GM19397 (cell line): ENCODE measurements around the gene ACO2.
"Not testable (repeated sequence)": the region's sequence is repeated elsewhere in the genome, so short reads cannot be mapped to it uniquely, and the experiment has no call there.

Source experiments
- ATAC-seq: cut with Tn5 transposase; IDR thresholded peaks from one replicate; pipeline ENCODE4 v1.9.1; 2021; ENCODE audit warnings: mild to moderate bottlenecking, moderate library complexity; ENCODE audit not compliant: unreplicated experiment

The ACO2 gene

DNA sequence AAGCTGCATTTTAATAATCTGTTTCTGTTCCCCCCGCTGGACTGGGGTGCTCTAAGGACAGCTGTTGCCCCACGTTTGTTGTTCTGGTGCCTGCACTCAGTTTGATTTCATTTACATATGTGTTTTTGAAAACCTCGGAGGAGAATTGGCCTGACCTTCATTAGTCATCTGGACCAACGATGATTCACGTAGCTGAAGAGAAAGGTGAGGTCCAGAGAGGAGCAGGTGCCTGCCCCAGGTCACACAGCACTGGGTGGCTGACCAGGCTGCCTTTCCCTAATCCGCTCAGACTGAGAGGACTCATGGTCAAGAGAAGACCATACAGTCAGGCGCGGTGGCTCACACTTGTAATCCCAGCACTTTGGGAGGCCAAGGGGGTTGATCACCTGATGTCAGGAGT is 95.6 kb downstream of the ACO2 start:
- no peak for ATAC-seq

- ATAC-seq, result no peak
These were observed 96.6 kb downstream of the ACO2 start for GRCh38 chr22:41565403-41566054.

- no peak for ATAC-seq
These were observed 98.5 kb downstream of the ACO2 start for GRCh38 chr22:41567512-41567768.

GRCh38 chr22:41568811-41569210 is 99.9 kb downstream of the ACO2 start:
- no peak for ATAC-seq

- no peak for ATAC-seq
These were observed 101.3 kb downstream of the ACO2 start for GRCh38 chr22:41570221-41570620.

DNA sequence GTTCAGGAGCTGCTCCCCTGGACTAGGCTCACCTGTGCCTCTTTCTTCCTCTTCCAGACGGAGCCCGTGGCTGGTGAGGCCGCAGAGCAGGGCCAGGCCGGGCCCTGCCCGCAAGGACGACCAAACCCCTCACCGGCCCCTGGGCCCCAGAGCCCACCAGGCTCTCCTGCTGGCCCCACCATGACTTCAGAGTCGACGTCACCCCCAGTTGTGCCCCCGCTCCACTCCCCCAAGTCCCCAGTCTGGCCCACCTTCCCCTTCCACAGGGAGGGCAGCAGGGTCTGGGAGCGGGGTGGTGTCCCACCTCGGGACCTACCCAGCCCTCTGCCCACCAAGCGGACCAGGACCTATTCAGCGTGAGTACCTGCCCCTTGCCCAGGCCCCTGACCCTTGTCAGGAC is 102.9 kb downstream of the ACO2 start:
- ATAC-seq, result no peak

GRCh38 chr22:41572305-41572704 is 103.4 kb downstream of the ACO2 start:
- not testable (repeated sequence) for ATAC-seq

GRCh38 chr22:41573677-41574076 is 104.8 kb downstream of the ACO2 start:
- no peak for ATAC-seq

- no peak for ATAC-seq
These were observed 106.0 kb downstream of the ACO2 start for GRCh38 chr22:41574847-41575381.

DNA sequence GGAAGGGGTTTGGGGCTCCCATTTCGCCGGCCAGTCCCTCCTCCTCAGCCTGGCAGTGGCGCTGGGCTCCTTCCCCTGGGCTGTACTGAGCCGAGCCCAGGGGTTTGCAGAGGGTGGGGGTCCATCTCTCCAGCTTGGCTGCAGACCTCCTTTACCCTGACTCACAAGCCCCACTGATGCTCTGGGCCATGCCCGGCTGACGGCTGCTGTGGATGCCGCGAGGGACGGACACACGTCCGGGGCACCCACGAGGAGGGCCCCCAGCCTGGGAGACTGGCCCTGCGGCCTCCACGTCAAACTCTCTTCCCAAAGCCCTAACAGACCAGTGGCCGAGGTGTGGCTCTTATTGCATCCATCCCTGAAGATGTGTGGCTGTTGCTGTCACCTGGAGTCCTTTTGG is 106.6 kb downstream of the ACO2 start:
- no peak for ATAC-seq

DNA sequence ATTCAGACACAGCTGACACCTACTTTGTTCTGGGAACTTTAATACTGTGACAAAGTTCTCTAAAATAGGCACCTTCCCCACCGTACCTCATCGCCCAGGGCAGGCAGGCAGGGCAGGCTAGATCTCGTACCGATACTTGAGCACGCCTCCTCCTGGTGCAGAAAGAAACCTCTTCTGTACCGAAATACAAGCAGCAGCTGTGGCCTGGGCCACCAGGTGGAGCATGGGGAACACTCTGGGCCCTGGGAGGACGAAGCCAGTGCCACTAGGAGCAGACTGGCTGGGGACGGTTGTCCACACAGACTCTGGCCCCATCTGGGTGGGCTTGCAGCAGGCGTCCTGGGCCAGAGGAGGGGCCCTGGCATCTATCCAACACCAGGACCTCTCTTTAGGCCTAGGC is 108.0 kb downstream of the ACO2 start:
- ATAC-seq, result no peak

DNA sequence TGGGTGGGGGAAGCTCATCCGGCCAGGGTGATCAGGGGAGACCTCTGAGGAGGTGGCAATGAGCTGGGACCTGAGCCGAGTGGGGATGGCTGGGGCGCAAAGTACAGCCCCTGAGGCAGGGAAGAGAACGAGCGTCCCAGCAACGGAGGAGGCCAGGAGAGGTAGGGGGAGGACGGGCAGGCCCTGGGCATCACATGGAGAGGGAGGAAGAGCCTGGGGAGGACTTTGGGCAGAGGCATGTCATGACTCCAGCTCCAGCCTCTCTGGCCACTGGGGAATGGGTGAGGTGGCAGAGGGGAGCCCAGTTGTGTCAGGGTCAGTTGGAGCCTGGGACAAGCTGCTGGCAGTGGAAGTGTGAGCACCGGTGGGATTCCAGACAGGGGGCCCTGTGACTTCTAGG is 109.2 kb downstream of the ACO2 start:
- no peak for ATAC-seq
